Neural progenitor cell (in vitro differentiated cells): ENCODE data around the gene LBH.

Source experiments
- CTCF ChIP-seq: fragments of 200-600 bp; sonication (generic); IDR thresholded peaks from 2 replicates; pipeline ENCODE4 v1.5.1; 2017; ENCODE audit warnings: antibody characterized with exemption, mild to moderate bottlenecking
- EZH2 ChIP-seq: fragments of 200-600 bp; sonication (generic); IDR thresholded peaks from 2 replicates; pipeline ENCODE4 v1.6.1; 2017; ENCODE audit warnings: antibody characterized with exemption, mild to moderate bottlenecking, moderate library complexity
- EZH2phosphoT487 ChIP-seq: fragments of 200-600 bp; sonication (generic); IDR thresholded peaks from 2 replicates; pipeline ENCODE4 v1.6.1; 2017; ENCODE audit warnings: antibody characterized with exemption

- TF ChIP-seq CTCF (no peak), EZH2 (no peak), EZH2phosphoT487 (no peak)
These were observed 71.8 kb downstream of the LBH start for GRCh38 chr2:30303095-30303494.
